ENCODE measurements around the gene KCNK5.

The KCNK5 gene, protein sequence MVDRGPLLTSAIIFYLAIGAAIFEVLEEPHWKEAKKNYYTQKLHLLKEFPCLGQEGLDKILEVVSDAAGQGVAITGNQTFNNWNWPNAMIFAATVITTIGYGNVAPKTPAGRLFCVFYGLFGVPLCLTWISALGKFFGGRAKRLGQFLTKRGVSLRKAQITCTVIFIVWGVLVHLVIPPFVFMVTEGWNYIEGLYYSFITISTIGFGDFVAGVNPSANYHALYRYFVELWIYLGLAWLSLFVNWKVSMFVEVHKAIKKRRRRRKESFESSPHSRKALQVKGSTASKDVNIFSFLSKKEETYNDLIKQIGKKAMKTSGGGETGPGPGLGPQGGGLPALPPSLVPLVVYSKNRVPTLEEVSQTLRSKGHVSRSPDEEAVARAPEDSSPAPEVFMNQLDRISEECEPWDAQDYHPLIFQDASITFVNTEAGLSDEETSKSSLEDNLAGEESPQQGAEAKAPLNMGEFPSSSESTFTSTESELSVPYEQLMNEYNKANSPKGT

DNA sequence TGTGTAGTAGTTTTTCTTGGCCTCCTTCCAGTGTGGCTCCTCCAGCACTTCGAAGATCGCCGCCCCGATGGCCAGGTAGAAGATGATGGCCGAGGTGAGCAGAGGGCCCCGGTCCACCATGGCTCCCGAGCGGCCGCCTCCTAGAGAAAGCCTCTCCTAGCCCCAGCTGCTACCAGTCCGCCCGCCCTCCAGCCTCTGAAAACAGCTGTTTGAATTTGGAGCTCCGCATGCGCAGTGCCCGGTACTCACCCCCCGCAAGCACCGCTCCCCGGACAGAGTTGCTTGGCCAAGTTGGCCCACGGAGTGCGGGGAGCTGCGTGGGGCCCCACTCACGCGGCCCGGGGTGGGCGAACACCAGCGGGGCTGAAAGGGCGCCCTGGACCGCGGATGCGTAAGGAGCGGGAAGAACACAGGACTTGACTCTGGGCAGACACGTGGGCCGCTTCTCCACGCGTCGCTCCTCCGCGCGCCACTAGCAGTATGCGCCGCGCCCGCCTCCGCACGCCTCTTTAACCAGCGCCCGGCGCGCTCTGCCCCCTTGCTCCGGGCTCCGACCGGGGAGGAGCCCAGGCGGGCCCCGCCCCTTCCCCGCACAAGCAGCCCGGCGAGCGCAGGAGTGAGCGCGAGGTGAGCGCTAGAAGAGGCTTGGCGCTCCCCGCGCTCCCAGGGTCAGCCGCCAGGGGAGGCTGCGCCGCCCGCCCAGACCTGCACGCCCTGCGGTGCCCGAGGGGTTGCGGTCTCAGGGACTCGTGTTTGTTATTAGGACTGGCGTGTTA is at the start of gene KCNK5:
TSS of gene KCNK5 (minus strand) at position 484 of the 776 bp plus-strand sequence. CDS start at position 120, 364 bp downstream.
- peak; percentile 82 for DNase-seq

GRCh38 chr6:39276379-39276995 is 47.2 kb upstream of the KCNK5 start:
- DNase-seq = no peak

DNA sequence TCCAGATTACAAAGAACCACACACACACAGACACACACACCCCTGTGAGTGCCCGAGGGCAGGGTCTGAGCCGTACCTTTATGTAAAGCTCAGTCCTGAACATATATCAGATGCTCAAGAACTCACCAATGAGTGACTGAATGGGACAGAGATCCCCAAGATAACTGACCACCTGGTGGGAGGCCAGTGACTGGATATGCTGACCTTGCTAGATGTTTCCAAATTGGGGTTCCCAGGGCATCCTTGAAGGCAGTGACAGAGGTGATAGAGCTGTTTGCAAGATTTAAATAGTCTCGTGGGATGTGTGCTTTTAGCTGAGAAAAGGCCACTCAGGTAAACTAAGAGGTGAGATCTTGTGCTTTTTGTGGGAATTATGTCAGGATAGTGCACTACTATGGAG is 45.6 kb upstream of the KCNK5 start:
- no peak for DNase-seq

DNA sequence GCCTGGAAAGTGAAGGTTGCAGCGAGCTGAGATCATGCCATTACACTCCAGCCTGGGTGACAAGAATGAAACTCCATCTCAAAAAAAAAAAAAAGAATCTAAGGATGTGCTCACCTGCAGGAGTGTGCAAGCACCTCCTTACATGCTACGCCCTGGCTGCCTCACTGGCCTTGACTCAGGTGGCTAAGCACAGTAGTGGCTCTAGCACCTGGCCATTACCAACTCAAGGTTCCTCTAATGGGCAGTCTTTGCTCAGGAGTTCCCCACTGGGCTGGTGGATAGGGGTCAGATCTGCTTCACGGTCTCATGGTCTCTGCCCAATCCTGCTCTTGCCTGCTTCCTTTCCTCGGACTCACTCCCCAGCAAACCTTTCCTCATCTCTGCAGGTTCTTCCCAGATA is 45.2 kb upstream of the KCNK5 start:
- no peak for DNase-seq

DNA sequence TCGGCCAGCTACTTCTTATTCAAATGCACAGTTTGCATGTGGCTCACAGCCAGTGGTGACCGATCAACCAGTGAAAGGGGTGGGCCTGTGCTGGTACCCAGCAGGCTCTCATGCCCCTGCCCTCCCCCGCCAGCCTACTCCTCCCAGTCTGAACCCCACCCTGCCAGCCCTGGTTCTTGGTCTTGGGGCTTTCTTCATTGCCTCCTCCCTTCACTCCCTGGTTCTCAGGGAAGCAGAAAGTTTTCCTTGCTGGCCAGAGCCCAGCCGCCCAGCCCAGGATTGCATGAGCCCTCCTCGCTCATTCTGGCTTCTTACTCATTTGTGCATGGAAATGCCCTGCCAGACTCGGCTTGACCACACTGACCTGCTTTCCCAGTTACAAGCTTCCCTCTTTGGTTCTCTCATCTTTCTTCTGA is 44.1 kb upstream of the KCNK5 start:
- DNase-seq = no peak

- no peak for DNase-seq
These were observed 40.7 kb upstream of the KCNK5 start for GRCh38 chr6:39269961-39270360.

GRCh38 chr6:39268721-39269120 is 39.4 kb upstream of the KCNK5 start:
- no peak for DNase-seq

GRCh38 chr6:39268171-39268570 is 38.9 kb upstream of the KCNK5 start:
- DNase-seq = no peak

GRCh38 chr6:39266782-39267355 is 37.6 kb upstream of the KCNK5 start:
- DNase-seq = no peak

DNA sequence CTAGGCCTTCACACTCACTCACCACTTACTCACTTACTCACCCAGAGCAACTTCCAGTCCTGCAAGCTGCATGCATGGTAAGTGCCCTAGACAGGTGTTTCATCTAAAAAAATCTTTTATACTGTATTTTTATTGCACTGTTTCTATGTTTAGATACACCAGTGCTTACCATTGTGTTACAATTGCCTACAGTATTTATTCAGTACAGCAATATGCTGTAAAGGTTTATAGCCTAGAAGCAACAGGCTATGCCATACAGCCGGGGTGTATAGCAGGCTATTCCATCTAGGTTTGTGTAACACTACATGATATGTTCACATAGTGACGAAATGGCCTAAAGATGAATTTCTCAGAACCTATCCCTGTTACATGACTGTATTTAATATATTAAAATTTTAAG is 37.1 kb upstream of the KCNK5 start:
- no peak for DNase-seq

- no peak for DNase-seq
These were observed 34.2 kb upstream of the KCNK5 start for GRCh38 chr6:39263303-39264037.

GRCh38 chr6:39261751-39262150 is 32.5 kb upstream of the KCNK5 start:
- no peak for DNase-seq

GRCh38 chr6:39260953-39261352 is 31.7 kb upstream of the KCNK5 start:
- DNase-seq = no peak

DNA sequence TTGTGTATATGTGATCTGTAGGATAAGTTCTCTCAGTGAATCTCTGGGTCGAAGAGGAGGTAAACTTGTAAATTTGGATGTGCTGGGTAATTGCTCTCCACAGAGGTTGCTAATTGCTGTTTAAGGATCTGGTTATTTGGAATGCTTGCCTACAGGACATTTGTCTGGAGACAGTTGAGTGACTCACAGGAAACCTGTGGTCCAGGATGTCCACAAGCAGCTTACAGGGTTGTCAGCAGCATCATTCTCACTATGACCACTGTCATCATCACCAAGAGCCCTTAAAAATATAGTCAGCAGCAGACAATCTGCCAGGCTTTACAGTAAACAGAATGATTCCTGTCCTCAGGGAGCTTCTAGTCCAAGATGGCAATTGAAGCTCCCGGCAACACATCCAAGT is 31.2 kb upstream of the KCNK5 start:
- DNase-seq = no peak

- DNase-seq = no peak
These were observed 27.1 kb upstream of the KCNK5 start for GRCh38 chr6:39256294-39256940.

- no peak for DNase-seq
These were observed 25.8 kb upstream of the KCNK5 start for GRCh38 chr6:39254999-39255535.

DNA sequence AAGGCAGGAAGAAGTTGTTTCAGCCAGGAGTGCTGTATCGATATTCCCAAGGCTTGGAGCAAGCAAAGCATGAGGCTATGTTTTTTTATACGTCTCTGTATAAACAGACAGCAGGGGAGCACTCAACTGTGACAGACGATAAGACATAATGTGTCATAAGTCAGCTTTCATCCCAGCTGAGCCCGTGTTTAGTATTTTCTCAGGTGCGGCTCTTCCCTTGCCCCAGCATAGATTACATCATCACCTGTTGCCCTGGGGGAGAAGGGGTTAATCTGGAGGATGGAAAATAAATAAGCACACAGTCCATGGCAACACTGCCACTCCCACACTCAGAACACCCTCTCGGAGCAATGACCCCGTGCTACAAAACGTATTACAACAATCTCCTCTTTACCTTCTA is 22.1 kb upstream of the KCNK5 start:
- no peak for DNase-seq

GRCh38 chr6:39250507-39250906 is 21.2 kb upstream of the KCNK5 start:
- DNase-seq = no peak

DNA sequence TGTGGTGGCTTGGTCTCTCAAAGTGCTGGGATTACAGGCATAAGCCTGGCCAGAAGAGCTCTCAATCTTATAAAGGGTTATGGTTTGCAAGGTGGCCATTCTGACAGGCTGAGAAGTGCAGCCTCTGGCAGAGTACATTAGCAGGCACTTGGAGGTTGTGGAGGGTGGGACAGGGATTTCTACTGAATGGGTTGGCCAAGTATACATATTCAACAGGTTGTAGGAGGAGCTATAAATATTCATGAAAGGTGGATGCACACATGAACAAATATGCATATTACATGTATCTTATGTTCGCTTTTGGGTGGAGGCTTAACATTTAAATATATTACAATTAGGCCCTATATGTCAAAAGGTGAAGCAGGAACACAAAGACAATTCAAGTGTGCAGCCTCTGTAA is 20.0 kb upstream of the KCNK5 start:
- no peak for DNase-seq

DNA sequence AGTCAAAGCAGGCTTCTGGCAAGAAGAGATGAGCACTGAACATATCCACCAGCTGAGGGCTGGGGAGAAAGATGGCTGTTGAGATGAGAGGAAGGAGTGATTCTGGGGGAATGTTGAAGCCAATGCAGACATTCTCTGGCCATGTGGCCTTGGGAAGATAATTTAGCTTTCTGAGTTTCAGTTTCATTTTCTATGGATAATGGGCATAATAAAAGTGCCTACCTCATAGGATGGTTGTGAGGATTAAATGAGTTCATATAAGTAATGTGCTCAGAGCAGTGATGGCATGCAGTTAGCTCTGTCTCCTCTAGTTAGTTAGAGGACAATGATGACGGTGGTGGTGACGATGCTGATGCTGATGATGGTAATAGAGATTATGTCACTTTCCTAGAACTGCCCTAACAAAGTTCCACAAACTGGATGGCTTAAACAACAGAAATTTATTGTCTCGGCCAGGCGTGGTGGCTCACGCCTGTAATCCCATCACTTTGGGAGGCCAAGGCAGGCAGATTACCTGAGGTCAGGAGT is 18.5 kb upstream of the KCNK5 start:
- DNase-seq = no peak

DNA sequence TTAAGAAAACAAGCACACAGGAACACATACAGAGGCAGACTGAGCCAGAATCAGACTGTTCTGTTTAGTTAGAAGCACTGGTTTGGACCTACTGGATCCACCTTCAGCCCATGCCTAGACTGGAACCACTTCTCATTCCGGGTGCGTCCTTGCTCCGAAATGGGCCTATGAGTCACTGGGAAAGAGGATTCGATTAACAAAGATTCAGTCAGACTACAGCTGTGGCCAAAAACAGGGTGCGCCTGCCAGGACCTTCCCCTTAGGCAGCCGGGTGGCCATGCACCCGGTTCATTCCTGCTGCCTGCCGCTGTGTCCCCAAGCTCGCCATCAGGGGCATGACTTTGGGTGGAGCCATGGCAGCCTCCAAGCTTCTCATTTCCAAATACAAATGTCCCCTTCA is 14.5 kb upstream of the KCNK5 start:
- DNase-seq = no peak
